HG03432 (cell line): Measurements from ENCODE around the gene DET1.
"Not testable (repeated sequence)": the region's sequence is repeated elsewhere in the genome, so short reads cannot be mapped to it uniquely, and the experiment has no call there.

Experiments
- ATAC-seq: cut with Tn5 transposase; IDR thresholded peaks from one replicate; pipeline ENCODE4 v1.9.1; 2021; ENCODE audit warnings: mild to moderate bottlenecking, moderate library complexity; ENCODE audit not compliant: unreplicated experiment

DET1 gene

DNA sequence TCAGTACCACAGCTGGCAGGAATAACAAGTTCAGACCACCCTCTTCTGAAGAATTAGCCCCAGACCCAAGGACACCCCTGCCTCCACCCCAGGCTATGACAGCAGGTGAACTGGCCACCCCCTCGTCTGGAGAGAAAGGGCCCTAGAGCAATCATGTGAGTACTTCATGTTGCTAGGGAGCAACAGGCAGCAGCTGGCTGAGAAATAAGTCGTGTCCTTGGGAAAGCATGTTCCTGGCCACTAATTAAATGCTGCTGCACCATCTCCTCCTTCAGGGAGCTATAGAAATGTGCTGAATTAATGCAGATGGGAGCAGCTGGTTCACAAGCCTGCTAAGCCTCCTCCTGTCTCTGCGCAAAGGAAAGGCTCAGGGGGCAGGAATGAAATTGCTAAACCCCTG is 47.5 kb downstream of the DET1 start:
- ATAC-seq = no peak

DNA sequence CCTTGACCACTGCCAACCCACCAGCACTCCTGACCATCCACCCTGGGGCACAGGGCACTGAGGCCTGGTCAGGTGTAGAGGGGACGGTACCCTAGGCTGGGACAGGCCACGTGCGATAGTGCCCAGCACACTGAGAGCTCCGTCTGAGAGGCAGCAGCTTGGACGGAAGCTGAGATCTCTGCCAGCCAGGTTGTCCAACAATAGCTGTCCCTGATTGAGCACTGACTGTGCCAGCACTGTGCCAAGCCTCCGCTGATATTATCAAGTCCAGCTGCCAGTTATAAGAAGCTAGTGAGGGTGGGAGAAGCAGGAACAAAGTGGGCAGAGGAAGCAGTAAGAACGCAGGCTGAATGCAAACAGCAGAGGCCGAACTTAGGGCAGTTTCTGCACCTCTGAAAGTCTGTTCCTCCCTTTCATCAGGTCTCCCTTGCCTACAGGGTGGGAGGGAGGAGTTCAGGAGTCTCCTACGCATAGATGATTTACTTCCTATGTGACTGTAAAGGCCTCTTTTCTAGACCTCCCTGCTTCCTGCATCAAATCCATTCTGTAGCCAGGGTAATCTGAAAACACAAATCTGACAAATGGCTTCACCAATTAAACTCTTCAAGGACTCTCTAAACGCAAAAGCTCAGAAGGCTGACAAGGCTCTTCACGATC is 49.2 kb downstream of the DET1 start:
- ATAC-seq = no peak

DNA sequence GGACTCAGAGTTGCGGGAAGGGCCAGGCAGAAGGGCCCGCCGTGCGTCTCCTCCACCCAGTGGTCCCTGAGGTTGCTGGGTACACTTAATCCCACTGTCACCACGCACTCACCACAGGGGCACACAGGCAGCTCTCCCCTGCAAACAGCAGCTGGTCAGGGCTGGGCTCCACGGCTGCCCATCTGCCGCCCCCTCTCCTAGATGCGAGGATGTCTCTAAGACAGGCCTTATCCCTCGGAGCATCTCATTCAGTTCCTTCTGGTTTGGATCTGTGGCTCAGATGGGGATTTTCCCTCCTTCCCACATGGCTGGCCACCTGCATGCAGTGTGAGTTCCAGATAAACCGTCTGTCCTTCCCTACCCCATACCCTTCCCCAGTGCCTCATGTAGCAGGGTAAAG is 52.6 kb downstream of the DET1 start:
- ATAC-seq = no peak

DNA sequence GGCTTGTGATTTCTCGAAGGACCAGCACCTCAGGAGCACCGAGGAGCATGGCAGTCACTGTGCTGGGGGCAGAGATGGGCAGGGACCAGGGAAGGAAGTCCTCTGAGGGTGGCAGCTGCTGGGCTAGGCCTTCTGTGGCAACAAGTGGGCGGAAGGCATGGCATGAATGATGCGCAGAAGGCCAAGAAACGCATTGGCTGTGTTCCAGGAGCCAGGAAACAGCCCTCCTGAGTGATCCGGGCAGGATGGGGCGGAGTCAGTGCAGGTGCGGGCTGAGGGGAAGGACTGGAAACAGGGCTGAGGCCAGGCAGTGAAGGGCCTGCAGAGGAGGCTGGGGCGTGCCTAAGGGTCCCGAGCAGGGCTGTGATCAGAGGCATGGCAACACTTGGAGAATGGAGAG is 55.3 kb downstream of the DET1 start:
- ATAC-seq = no peak

DNA sequence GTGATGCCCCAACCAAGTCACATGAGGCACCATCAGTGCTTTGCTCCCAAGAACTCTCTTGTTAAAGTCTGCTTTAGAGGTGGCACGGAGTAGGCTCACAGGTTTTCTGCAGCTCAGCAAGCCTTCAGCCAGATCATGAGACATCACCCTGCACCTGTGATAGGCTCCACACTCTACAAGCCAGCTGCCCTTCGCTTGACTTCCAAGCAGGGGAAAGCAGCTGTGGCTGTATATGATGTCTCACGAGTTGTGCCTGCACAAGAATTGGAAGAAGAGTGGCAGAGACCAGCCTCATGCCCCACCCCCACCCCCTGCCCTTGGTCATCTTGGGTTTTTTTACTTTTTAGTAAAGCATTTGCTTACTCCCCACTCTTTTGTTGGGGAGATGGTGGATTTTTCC is 56.4 kb downstream of the DET1 start:
- ATAC-seq = no peak

DNA sequence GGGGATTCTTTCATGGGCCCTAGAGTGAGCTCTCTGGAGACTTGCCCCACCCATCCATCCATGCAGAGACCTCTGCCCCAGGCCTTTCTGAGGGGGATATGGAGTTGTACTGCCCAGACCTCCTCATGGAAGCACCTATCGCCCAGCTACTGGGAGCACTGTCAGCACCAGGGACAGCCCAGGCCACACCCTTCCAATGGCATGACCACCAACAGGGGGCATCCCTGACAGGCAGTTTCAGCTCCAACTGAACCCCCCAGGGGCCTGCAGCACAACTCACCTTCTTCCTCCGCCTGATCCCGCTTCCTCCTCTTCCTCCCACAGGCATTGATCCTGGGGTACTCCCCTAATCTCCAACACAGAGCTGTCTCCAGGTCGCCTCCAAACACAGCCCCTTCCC is 57.2 kb downstream of the DET1 start:
- ATAC-seq = no peak

DNA sequence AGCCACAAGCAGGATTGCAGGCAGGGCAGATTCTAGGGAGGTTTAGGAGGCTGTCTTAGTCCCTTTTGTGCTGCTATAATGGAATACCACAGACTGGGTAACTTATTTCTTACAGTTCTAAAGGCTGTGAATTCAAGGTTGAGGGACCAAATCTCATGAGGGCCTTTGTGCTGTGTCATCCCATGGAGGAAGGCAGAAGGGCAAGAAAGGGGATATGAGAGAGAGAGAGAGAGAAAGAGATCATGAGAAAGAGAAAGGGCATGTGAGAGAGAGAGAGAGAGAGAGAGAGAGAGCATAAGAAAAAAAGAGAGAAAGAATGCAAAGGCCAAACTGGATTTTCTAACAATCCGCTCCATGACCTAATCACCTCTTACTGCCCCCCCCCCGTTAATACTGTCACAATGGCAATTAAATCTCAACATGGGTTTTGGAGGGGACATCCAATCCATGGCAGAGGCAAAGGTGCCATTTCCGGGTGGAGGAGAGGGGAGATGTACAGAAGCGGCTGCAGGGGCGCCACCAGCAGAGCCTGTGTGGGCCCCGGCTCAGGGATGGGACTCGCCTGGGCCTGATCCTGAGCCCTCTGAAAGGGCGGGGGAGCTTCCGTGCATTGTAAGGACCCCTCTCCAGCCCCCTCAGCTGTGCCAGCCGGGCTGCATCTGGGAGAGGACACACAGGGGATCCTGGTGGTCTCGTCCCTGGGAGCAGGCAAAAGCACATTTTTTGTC is 58.5 kb downstream of the DET1 start:
- no peak for ATAC-seq

DNA sequence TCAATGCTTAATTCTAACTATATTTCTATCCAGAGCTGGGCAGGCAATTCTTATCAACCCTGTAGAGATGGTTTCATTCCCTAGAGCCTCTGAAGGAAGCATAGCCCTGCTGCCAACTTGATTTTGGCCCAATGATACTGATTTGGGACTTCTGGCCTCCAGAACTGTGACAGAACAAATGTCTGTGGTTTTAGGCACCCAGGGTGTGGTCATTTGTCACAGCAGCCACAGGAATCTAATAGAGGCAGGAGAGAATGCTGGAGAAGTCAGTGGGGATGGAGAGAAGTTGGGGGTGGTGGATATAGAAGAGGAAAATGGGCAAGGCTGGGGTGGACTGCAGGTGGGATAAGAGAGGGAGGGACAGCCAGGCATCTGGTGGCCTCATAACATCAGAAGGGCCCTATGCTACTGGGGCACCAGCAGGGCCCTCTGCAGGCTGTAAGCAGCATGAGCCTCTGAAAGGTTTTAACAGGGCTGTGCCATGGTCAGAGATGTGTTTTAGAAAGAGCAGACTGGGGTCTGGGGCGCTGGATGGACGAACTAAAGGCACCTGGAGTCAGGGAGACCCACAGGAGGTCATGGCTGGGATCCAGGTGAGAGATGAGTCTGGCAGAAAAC is 59.2 kb downstream of the DET1 start:
- ATAC-seq = no peak

DNA sequence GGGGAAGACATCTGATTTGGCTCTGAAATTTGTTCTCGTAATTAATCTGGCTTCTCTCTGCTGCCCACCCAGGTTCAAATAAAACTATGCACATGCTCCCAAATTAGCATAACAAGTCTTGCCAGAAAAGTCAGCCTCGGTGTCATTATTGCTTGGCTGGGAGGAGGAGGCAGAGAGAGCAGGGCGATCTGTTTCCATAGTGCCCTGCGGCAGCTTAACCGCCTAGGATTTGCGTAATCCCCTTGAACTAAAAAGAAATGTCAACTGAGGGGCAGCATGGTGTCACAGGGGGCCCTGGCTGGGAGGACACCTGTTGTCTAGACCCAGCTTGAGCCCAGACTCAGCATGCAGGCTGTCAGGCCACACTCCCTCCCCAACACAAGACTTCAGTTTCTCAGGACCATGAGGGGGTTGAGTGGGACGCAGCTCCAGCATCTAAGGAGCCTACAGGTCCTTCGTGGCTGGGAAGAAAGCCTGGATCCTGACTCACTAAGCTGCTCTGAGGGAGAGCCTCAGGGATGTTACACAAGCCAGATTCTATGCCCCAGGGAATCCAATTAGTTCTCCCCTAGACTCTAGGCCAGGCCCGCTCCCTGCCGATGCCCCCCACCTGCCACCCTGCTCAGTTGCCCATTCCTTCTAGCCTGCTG is 61.7 kb downstream of the DET1 start:
- no peak for ATAC-seq

DNA sequence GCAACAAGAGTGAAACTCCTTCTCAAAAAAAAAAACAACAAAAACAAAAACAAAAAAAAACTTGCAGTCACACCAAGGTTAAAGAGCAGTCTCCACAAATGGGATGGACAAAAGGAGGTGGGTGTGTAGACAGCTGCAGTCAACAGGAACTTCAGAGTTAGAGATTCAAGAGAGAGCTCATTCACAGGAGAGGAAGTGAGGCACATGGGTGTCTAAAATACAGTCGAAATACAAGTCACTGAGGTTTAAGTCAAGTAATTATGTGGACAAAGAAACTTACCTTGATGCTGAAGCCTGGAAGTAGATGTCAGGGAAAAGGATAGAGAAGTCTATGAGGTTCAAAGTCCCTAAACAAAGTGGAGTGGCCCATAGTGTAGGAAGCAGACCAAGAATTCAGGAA is 64.2 kb downstream of the DET1 start:
- ATAC-seq = no peak

DNA sequence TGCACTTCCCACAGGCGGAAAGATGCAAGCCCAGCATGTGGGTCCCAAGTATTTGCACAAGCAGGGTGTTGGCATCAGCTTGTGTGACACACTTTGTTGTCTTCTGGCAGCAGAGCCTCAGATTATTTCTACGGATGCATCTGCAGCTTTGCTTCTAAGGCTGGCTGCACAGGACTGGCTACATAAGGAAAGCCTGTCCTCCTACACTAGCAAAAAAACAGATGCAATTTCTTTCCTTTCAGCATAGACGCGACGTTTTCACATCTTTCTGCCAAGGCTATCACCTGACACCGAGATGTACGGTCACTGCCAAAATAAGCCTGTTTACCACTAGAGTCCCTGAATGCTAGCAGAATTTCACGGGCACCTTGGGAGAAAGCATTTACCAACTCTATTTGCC is 65.5 kb downstream of the DET1 start:
- no peak for ATAC-seq

DNA sequence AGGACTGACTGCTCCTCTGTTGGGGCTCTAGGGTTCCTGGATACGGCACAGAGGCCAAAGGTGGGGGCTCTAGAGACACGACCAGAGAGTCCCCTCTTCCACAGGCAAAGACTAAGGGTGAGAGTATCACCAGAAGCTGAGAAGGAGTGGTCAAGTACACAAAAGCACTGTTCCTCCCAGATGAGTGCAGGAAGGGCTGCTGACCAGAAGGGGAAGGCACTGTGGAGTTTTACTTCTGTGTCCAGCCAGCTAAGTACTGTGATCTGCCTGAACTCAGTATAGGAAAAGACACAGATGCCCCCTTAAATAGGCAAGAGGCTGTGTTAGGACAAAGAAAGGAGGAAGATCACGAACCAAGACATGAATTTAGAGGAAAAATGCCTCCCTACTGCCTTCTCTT is 67.3 kb downstream of the DET1 start:
- ATAC-seq = no peak

DNA sequence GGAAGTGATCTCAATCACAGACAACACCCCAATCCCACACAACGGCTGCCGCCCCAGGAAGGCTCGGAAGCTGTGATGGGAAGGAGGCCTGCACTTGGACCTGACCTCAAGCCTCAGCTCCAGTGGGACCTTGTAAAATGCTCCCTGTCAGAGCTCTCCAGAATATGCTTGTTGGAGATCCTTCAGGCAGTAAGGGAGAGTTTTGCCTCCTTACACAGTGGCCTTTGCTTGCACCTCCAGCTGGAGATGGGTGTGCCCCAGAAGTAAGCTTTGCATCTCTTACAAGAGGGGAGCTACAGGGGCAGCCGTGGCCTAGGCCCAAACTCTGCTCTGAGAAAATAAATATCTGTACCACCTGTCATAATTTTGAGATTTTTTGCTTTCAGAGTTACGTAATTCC is 68.6 kb downstream of the DET1 start:
- ATAC-seq = no peak

DNA sequence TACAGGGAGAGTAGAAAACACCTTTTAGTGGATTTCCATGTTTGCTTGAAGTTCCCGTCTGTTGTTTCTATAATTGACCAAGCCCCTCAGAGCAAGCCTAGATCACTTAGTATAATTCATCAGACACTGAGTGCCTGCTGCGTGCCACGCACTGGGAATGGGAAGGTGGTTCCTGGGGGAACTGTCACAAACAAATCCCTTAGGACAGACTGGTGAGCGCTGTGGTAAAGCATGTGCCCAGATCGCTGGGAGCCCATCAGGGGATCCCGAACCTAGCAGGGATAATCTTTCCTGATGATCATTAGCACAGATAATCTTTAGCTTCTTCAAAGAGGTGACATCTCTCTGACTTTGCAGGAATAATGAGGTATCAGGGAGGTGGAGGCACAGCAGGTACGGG is 69.4 kb downstream of the DET1 start:
- ATAC-seq = no peak

DNA sequence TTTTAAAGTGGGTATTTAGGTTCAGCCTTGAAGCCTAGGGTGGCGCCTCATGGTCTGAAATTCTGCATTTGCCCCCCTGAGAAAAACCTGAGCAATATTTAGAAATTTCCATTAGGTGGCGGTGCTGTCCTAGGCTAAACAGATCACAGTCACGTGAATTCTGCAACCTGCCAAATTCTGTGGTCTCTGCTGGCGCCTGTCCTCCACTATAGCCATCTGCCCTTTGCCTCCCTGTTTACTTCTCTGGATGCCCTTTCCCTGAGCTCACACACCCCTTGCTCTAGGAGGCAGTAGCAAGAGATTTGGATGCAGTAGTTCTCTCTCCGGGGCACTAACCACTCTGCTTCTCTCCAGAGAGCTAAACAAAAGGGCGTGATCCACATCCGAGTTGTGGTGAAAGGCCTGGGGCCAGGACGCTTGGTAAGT is 69.8 kb downstream of the DET1 start:
- ATAC-seq = no peak

DNA sequence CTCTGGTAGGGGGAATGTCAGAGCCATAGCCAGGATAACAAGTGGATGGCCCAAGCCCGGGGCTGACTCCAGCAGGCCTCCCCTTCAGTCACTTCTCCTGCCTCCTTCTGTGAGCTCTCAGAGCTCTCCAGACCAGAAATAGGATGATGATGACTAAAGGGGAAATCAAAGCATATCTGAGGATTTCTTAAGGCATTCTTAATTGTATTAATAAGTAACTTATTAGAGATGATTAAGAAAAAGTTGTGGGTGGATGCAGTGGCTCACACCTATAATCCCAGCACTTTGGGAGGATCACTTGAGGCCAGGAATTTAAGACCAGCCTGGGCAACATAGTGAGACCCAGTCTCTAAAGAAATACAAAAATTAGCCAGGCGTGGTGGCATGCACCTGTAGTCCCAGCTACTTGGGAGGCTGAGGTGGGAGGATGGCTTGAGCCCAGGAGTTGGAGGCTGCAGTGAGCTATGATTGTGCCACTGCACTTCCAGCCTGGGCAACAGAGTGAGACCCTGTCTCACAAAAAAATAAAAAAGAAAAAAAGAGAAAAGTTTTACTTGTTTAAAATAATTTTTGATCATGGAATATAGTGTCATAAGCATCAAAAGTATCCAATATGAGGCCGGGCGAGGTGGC is 72.7 kb downstream of the DET1 start:
- ATAC-seq = not testable (repeated sequence)

DNA sequence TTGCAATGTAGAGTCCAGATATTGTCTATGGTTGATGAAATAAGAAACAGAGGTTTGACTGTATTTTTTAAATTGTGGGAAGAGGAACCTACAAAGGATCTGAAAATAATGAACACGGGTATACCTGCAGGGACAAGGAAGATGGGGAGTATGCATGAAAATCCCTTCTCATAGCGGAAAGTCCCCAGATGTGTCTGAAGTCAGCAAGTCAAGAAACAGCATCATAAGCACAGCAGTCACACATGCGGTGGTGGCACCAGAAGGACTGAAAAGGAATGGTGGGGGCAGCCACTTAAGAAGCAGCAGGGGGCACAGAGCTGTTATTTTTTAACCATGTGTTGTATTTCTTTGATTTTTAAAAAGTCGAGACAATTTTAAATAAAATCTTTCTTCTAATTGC is 74.3 kb downstream of the DET1 start:
- no peak for ATAC-seq

DNA sequence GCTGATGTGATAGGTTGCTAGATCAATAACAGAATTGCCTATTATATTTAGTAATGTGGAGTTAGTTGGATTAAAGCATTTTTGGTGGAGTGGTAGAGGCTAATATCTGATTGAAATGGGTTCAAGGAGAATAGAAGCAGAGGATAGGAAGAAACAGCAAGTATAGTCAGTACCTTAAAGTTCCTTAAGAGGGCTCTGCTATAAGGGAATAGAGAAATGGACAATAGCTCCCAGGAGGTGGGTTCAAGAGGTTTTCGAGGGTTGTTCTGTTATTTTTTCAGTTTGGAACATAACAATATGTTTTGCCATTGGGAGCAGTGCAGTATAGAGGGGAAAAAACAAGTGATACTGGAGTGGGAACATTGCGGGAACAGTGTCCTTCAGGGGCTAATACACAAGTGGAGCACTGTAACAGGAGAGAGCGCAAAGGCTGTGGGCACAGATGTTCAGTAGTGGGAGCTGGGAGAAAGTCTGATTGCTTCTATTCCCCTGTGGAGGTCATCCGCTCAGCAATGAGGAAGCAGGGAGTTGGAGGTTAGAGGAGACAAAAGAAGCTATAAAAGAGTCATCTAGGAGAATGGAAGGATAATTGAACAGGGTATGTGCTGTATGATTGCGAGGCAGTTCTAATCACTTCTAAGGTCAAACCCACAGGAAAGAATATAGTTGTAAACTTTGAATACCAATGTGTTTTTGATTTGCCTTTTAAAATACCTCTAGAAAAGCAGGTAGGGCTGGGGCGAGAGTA is 75.7 kb downstream of the DET1 start:
- ATAC-seq = no peak

DNA sequence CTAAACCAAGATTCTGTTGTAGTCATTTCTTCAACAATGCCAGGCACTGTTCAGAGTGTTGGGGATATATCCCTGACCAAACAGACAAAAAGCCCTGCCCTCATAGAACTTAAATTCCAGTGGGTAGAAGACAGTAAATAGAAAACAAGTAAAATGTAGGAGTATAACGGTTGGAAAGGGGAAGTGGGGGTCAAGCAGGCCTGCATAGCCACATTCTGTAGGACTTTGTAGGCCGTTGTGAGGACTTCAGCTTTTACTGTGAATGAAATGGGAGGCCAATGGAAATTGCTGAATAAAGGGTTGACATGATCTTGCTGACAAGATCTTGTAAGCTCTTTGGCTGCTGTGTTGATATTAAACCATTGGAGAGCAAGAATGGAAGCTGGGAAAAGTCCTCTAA is 77.2 kb downstream of the DET1 start:
- ATAC-seq = no peak

DNA sequence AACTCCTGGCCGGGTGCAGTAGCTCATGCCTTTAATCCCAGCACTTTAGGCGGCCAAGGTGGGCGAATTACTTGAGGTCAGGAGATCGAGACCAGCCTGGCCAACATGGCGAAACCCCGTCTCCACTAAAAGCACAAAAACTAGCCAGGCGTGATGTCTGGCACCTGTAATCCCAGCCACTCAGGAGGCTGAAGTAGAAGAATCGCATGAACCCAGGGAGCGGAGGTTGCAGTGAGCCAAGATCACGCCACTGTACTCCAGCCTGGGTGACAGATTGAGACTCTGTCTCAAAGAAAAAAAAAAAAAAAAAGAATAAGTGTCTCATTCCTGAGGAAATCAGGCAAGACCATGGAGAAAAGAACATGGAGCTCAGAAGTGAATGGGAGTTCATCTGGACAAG is 77.8 kb downstream of the DET1 start:
- not testable (repeated sequence) for ATAC-seq
